Measurements from ENCODE around the gene BANK1. TPM values are rescaled to one million over a fixed set of nuclear protein-coding genes. Genes with fewer than 3 reads are reported as not detected.

BANK1 gene
- total RNA-seq, 1 experiment from 2014 or later, result 2.4 TPM

- Histone ChIP-seq H3K9ac (ENCODE audit: low read length) (no peak overlapping the region), H2AFZ (ENCODE audit: low read depth, low read length, poor library complexity, severe bottlenecking) (no peak overlapping the region), H3K27ac (ENCODE audit: low read depth, low read length) (no peak overlapping the region), H3K9me3 (ENCODE audit: control insufficient read depth in 1 of 2, insufficient read depth in 1 of 2, low read depth in 1 of 2, low read length in 2 of 2) (no peaks in the 10 kb centered on the region), H3K9me2 (ENCODE audit: insufficient read depth) (no peaks in the 10 kb centered on the region), H3K27me3 (ENCODE audit: insufficient read depth, low read length) (no peaks in the 10 kb centered on the region), H3K4me3 (replicated peaks in 1 of 2; ENCODE audit: low read depth in 1 of 2, low read length in 2 of 2) (no peak overlapping the region), H3K4me1 (ENCODE audit: control insufficient read depth in 1 of 2, insufficient read depth in 2 of 2, low read length in 2 of 2) (no peaks in the 10 kb centered on the region), H4K20me1 (ENCODE audit: insufficient read depth) (no peaks in the 10 kb centered on the region), H3K4me2 (ENCODE audit: low read length) (no peak overlapping the region), H3K79me2 (ENCODE audit: insufficient read depth, low read length) (no peaks in the 10 kb centered on the region), H3K36me3 (ENCODE audit: control insufficient read depth in 1 of 2, insufficient read depth in 2 of 2, low read length in 2 of 2) (no peaks in the 10 kb centered on the region)
- RAD21 ChIA-PET (ENCODE audit: low non-redundant PET in 1 of 2, low total read pairs in 2 of 2, uncharacterized antibody in 2 of 2, unreplicated experiment in 2 of 2), result no interaction called here
- DNase-seq (ENCODE audit: low read depth, low spot score) (no peak), ATAC-seq (no peak)
- POLR2A ChIA-PET, result no interaction called here
- intact Hi-C loops (cut with micrococcal nuclease), result no loop called here
- no TSS peak for BruUV-seq (replicated peaks)
- CTCF ChIA-PET, result no interaction called here
- TF ChIP-seq POLR2AphosphoS5 (IDR thresholded peaks at IDR 0.05; ENCODE audit: low read depth, low read length) (no peak), JUND (IDR thresholded peaks at IDR 0.05) (no peak), TCF7L2 (IDR thresholded peaks at IDR 0.05; ENCODE audit: borderline replicate concordance, extremely low read depth, insufficient read depth, insufficient read length) (no peak), SRF (IDR thresholded peaks at IDR 0.05; ENCODE audit: low read depth) (no peak), ZFX (IDR thresholded peaks at IDR 0.05) (no peak), CBX3 (IDR thresholded peaks at IDR 0.05; ENCODE audit: low read depth) (no peak), ZNF274 (IDR thresholded peaks at IDR 0.05; ENCODE audit: low read depth, low read length) (no peak), POLR2A (IDR thresholded peaks at IDR 0.05; ENCODE audit: borderline replicate concordance, extremely low read depth, insufficient read depth, insufficient read length) (no peak), REST (IDR thresholded peaks at IDR 0.05; ENCODE audit: low read depth) (no peak), MAX (IDR thresholded peaks at IDR 0.05) (no peak), CEBPB (IDR thresholded peaks at IDR 0.05; ENCODE audit: low read depth) (no peak), ZBTB33 (IDR thresholded peaks at IDR 0.05; ENCODE audit: extremely low read depth, insufficient replicate concordance, low read length) (no peak), RAD21 (IDR thresholded peaks at IDR 0.05; ENCODE audit: low read depth) (no peak), ELF1 (IDR thresholded peaks at IDR 0.05; ENCODE audit: borderline replicate concordance, low read depth) (no peak), SP1 (IDR thresholded peaks at IDR 0.05; ENCODE audit: low read depth) (no peak)
Measured at GRCh38 chr4:102104278-102104677, 313.7 kb downstream of the BANK1 start.

Data from HCT116 (cell line).